T follicular helper cell (primary cell): ENCODE data around the gene SLC10A6.

Experiments used
- DNase-seq: peaks from one replicate; pipeline ENCODE4 v3.0.0-alpha.2; 2020; ENCODE audit warnings: low read depth

SLC10A6 gene

GRCh38 chr4:86778175-86778574 is 71.0 kb downstream of the SLC10A6 start:
- DNase-seq = no peak

DNA sequence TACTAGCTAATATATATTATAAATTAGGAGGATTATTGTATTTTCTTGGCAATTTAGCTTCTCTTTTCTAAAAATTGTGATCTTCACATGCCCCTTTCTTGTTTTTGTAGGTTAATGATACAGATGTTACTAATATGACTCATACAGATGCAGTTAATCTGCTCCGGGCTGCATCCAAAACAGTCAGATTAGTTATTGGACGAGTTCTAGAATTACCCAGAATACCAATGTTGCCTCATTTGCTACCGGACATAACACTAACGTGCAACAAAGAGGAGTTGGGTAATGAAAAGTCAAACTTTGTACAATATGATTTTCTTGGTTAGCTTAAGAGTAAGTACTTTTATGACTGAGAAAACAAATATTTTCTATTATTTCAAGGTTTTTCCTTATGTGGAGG is 74.1 kb downstream of the SLC10A6 start:
- DNase-seq = no peak
